Measurements from ENCODE around the gene FRMD7. TPM values are rescaled to one million over a fixed set of nuclear protein-coding genes. Genes with fewer than 3 reads are reported as not detected.
"Not testable (repeated sequence)": the region's sequence is repeated elsewhere in the genome, so short reads cannot be mapped to it uniquely, and the experiment has no call there.

FRMD7 gene
- polyA plus RNA-seq, 6 donors from 2014 or later: not detected

- Mint-ChIP-seq H3K36me3 (no peaks in the 10 kb centered on the region), H3K9me3 (peaks cover 0 to 2% (median 0%) of the 10 kb centered on the region in 7 donors), H3K4me1 (no peaks in the 10 kb centered on the region), H3K4me3 (no peak overlapping the region), H3K27ac (no peak overlapping the region), H3K27me3 (peaks cover 0 to 24% (median 8%) of the 10 kb centered on the region in 3 donors)
- no peak for DNase-seq
- no peak for ATAC-seq (ENCODE audit: low read depth in 2 of 2)
Measured at GRCh38 chrX:132088864-132089263, 39.0 kb downstream of the FRMD7 start.

GRCh38 chrX:132086672-132087071 is 41.1 kb downstream of the FRMD7 start:
- Mint-ChIP-seq H3K4me3 (no peak overlapping the region), H3K36me3 (no peaks in the 10 kb centered on the region), H3K4me1 (no peaks in the 10 kb centered on the region), H3K9me3 (peaks cover 0 to 2% (median 0%) of the 10 kb centered on the region in 7 donors), H3K27me3 (peaks cover 0 to 26% (median 8%) of the 10 kb centered on the region in 3 donors), H3K27ac (no peak overlapping the region)
- DNase-seq: no peak
- no peak for ATAC-seq (ENCODE audit: low read depth in 2 of 2)

GRCh38 chrX:132085786-132086185 is 42.0 kb downstream of the FRMD7 start:
- DNase-seq (no peak), ATAC-seq (ENCODE audit: low read depth in 2 of 2) (no peak)
- Mint-ChIP-seq H3K27me3 (peaks cover 0 to 19% (median 8%) of the 10 kb centered on the region in 3 donors), H3K36me3 (no peaks in the 10 kb centered on the region), H3K4me1 (no peaks in the 10 kb centered on the region), H3K9me3 (peaks cover 0 to 2% (median 0%) of the 10 kb centered on the region in 7 donors), H3K27ac (no peak overlapping the region), H3K4me3 (no peak overlapping the region)

GRCh38 chrX:132077912-132078311 is 49.9 kb downstream of the FRMD7 start:
- H3K27ac Mint-ChIP-seq: no peak overlapping the region
- no peaks in the 10 kb centered on the region for H3K9me3 Mint-ChIP-seq
- no peak overlapping the region for H3K4me3 Mint-ChIP-seq
- no peak for DNase-seq
- ATAC-seq (ENCODE audit: low read depth in 2 of 2): no peak
- H3K27me3 Mint-ChIP-seq: peaks cover 0 to 8% (median 0%) of the 10 kb centered on the region in 3 donors
- H3K4me1 Mint-ChIP-seq: no peaks in the 10 kb centered on the region
- no peaks in the 10 kb centered on the region for H3K36me3 Mint-ChIP-seq

- Mint-ChIP-seq H3K27me3 (peaks cover 0 to 8% (median 0%) of the 10 kb centered on the region in 3 donors), H3K27ac (peak overlapping the region in 2 of 6 donors; percentile 5 to 34), H3K4me3 (no peak overlapping the region), H3K36me3 (no peaks in the 10 kb centered on the region), H3K4me1 (no peaks in the 10 kb centered on the region), H3K9me3 (no peaks in the 10 kb centered on the region)
- no peak for DNase-seq
- no peak for ATAC-seq (ENCODE audit: low read depth in 2 of 2)
Measured at GRCh38 chrX:132077414-132077813, 50.4 kb downstream of the FRMD7 start.

- Mint-ChIP-seq H3K4me3 (no peak overlapping the region), H3K27ac (no peak overlapping the region), H3K4me1 (peaks cover 0 to 3% (median 0%) of the 10 kb centered on the region in 3 donors), H3K36me3 (no peaks in the 10 kb centered on the region), H3K9me3 (no peaks in the 10 kb centered on the region), H3K27me3 (no peaks in the 10 kb centered on the region)
- no peak for DNase-seq
- no peak for ATAC-seq (ENCODE audit: low read depth in 2 of 2)
Measured at GRCh38 chrX:132071254-132071653, 56.6 kb downstream of the FRMD7 start.

GRCh38 chrX:132068405-132068804 is 59.4 kb downstream of the FRMD7 start:
- DNase-seq (no peak), ATAC-seq (ENCODE audit: low read depth in 2 of 2) (no peak)
- no peaks in the 10 kb centered on the region for H3K27me3 Mint-ChIP-seq
- no peaks in the 10 kb centered on the region for H3K9me3 Mint-ChIP-seq
- no peak overlapping the region for H3K4me3 Mint-ChIP-seq
- H3K36me3 Mint-ChIP-seq: no peaks in the 10 kb centered on the region
- peaks cover 0 to 3% (median 0%) of the 10 kb centered on the region in 3 donors for H3K4me1 Mint-ChIP-seq
- peak overlapping the region in 1 of 6 donors; percentile 23 for H3K27ac Mint-ChIP-seq

- Mint-ChIP-seq H3K27me3 (peaks cover 0 to 8% (median 0%) of the 10 kb centered on the region in 3 donors), H3K27ac (no peak overlapping the region), H3K36me3 (no peaks in the 10 kb centered on the region), H3K9me3 (no peaks in the 10 kb centered on the region), H3K4me3 (no peak overlapping the region), H3K4me1 (peaks cover 8 to 14% (median 8%) of the 10 kb centered on the region in 3 donors)
- DNase-seq: no peak
- no peak for ATAC-seq (ENCODE audit: low read depth in 2 of 2)
Measured at GRCh38 chrX:132063862-132064261, 64.0 kb downstream of the FRMD7 start.

GRCh38 chrX:132063334-132063733 is 64.5 kb downstream of the FRMD7 start:
- H3K4me3 Mint-ChIP-seq: peak overlapping the region in 1 of 8 donors; percentile 17
- no peak for ATAC-seq (ENCODE audit: low read depth in 2 of 2)
- peaks cover 0 to 8% (median 0%) of the 10 kb centered on the region in 3 donors for H3K27me3 Mint-ChIP-seq
- H3K36me3 Mint-ChIP-seq: no peaks in the 10 kb centered on the region
- no peaks in the 10 kb centered on the region for H3K9me3 Mint-ChIP-seq
- peak overlapping the region in 1 of 6 donors; percentile 24 for H3K27ac Mint-ChIP-seq
- no peak for DNase-seq
- peaks cover 8 to 14% (median 8%) of the 10 kb centered on the region in 3 donors for H3K4me1 Mint-ChIP-seq

- peaks cover 0 to 2% (median 0%) of the 10 kb centered on the region in 7 donors for H3K9me3 Mint-ChIP-seq
- DNase-seq (no peak), ATAC-seq (ENCODE audit: low read depth in 2 of 2) (no peak)
- no peaks in the 10 kb centered on the region for H3K36me3 Mint-ChIP-seq
- H3K4me1 Mint-ChIP-seq: peaks cover 10 to 18% (median 12%) of the 10 kb centered on the region in 3 donors
- no peak overlapping the region for H3K4me3 Mint-ChIP-seq
- peaks cover 0 to 8% (median 0%) of the 10 kb centered on the region in 3 donors for H3K27me3 Mint-ChIP-seq
- H3K27ac Mint-ChIP-seq: peak overlapping the region in 4 of 6 donors; percentile 6 to 79 (median 36)
Measured at GRCh38 chrX:132059973-132060540, 67.8 kb downstream of the FRMD7 start.

- no peak for DNase-seq
- ATAC-seq (ENCODE audit: low read depth in 2 of 2): no peak
- Mint-ChIP-seq H3K4me1 (peaks cover 10 to 18% (median 12%) of the 10 kb centered on the region in 3 donors), H3K36me3 (no peaks in the 10 kb centered on the region), H3K27ac (no peak overlapping the region), H3K9me3 (peaks cover 0 to 2% (median 0%) of the 10 kb centered on the region in 7 donors), H3K4me3 (no peak overlapping the region), H3K27me3 (peaks cover 0 to 8% (median 0%) of the 10 kb centered on the region in 3 donors)
Measured at GRCh38 chrX:132058975-132059374, 68.8 kb downstream of the FRMD7 start.

- Mint-ChIP-seq H3K36me3 (no peaks in the 10 kb centered on the region), H3K4me3 (no peak overlapping the region), H3K4me1 (peaks cover 10 to 18% (median 12%) of the 10 kb centered on the region in 3 donors), H3K27ac (no peak overlapping the region), H3K27me3 (peaks cover 0 to 8% (median 0%) of the 10 kb centered on the region in 3 donors), H3K9me3 (peaks cover 0 to 2% (median 0%) of the 10 kb centered on the region in 7 donors)
- no peak for DNase-seq
- no peak for ATAC-seq (ENCODE audit: low read depth in 2 of 2)
Measured at GRCh38 chrX:132058050-132058449, 69.8 kb downstream of the FRMD7 start.

GRCh38 chrX:132051778-132052177 is 76.0 kb downstream of the FRMD7 start:
- not testable (repeated sequence) for H3K36me3 Mint-ChIP-seq; ATAC-seq (ENCODE audit: low read depth in 2 of 2); H3K4me1 Mint-ChIP-seq; H3K27me3 Mint-ChIP-seq; DNase-seq; H3K4me3 Mint-ChIP-seq; H3K9me3 Mint-ChIP-seq
- peak overlapping the region in 1 of 6 donors; percentile 15 for H3K27ac Mint-ChIP-seq

- peaks cover 0 to 9% (median 5%) of the 10 kb centered on the region in 3 donors for H3K4me1 Mint-ChIP-seq
- H3K36me3 Mint-ChIP-seq: peaks cover 0 to 4% of the 10 kb centered on the region in 2 donors
- H3K27me3 Mint-ChIP-seq: no peaks in the 10 kb centered on the region
- H3K4me3 Mint-ChIP-seq: no peak overlapping the region
- DNase-seq (no peak), ATAC-seq (ENCODE audit: low read depth in 2 of 2) (no peak)
- no peak overlapping the region for H3K27ac Mint-ChIP-seq
- H3K9me3 Mint-ChIP-seq: peaks cover 0 to 5% (median 0%) of the 10 kb centered on the region in 7 donors
Measured at GRCh38 chrX:132046533-132046932, 81.3 kb downstream of the FRMD7 start.
